ENCODE data around the gene EFCAB6. TPM values are rescaled to one million over a fixed set of nuclear protein-coding genes. Genes with fewer than 3 reads are reported as not detected.

The EFCAB6 gene
- total RNA-seq, 1 donor from 2014 or later, result 1.1 TPM

DNA sequence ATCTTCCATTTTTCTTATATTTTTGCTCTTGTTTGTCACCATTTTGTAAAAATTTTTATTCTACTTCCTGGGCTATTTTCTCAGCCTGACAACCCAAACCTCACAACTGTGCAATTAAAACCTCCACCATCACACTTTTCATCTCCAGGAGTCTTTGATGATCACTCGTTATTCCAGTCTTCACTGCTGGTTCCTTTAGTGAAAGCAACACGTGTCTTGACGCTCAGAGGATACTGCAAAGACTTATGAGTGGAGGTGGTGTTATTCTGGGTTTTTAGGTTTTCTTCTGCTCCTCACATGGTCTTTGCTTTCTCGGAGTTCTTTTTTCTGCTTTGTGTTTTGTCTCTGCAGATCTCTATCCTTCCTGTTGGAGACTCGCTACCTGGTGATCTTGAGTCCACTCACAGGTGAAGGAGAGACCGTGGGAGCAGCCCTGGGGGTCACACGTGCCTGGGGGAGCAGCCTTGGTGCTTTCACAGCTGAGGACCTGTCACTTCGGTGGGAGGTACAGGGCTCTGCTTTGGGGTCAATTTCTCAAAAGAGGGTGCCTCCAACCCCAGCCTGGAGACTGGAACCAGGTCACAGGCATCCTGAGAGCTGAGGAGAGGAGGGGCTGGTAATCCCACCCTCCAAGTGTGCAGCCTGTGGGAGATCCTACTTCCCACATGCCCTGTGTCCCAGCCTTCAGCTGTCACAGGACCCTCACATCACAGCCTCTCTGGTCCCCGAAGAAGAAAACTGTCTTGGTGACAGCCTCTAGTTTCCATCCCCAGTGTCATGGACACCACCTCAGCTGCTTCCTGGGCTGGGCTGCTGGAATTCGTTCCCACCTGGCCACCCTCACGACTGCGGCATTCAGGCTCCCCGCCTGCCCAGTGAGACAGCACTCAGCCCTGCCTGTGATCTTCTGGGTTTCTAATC is 39.2 kb upstream of the EFCAB6 start:
- H3K27me3 Mint-ChIP-seq (ENCODE audit: low read depth), result peaks cover 28% of the 10 kb centered on the region
- peaks cover 1% of the 10 kb centered on the region for H3K36me3 Mint-ChIP-seq (ENCODE audit: low read depth)
- H3K27ac Mint-ChIP-seq (ENCODE audit: unreplicated experiment), result no peak overlapping the region
- DNase-seq (ENCODE audit: low spot score), result peak; percentile 44
- H3K4me3 Mint-ChIP-seq (ENCODE audit: unreplicated experiment), result no peak overlapping the region
- H3K9me3 Mint-ChIP-seq (ENCODE audit: low read depth), result peaks cover 1% of the 10 kb centered on the region
- TF ChIP-seq, protein P1, sequence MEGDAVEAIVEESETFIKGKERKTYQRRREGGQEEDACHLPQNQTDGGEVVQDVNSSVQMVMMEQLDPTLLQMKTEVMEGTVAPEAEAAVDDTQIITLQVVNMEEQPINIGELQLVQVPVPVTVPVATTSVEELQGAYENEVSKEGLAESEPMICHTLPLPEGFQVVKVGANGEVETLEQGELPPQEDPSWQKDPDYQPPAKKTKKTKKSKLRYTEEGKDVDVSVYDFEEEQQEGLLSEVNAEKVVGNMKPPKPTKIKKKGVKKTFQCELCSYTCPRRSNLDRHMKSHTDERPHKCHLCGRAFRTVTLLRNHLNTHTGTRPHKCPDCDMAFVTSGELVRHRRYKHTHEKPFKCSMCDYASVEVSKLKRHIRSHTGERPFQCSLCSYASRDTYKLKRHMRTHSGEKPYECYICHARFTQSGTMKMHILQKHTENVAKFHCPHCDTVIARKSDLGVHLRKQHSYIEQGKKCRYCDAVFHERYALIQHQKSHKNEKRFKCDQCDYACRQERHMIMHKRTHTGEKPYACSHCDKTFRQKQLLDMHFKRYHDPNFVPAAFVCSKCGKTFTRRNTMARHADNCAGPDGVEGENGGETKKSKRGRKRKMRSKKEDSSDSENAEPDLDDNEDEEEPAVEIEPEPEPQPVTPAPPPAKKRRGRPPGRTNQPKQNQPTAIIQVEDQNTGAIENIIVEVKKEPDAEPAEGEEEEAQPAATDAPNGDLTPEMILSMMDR (IDR thresholded peaks at IDR 0.05), result no peak
- H3K4me1 Mint-ChIP-seq (ENCODE audit: low read depth), result no peaks in the 10 kb centered on the region

DNA sequence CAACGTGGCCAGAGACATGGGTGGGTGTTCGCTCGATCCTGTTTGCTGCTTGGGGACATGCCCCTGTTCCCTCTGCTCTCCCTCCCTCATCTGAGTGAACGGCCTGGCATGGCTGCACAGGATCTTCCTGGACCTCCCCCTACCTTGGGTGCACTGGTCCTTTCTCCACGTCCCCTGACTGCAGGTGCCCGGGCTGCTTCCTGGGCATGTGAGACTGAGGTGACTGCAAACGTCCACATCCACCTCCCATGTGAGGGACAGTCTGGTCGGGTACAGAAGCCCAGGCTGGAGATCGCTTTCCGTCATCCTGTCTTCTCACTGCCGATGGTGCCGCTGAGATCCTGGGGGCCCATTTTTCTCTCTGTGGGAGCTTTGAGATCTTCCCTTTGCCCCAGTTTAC is 38.4 kb upstream of the EFCAB6 start:
- Mint-ChIP-seq H3K4me3 (ENCODE audit: unreplicated experiment) (no peak overlapping the region), H3K4me1 (ENCODE audit: low read depth) (no peaks in the 10 kb centered on the region), H3K9me3 (ENCODE audit: low read depth) (no peaks in the 10 kb centered on the region), H3K27ac (ENCODE audit: unreplicated experiment) (no peak overlapping the region), H3K27me3 (ENCODE audit: low read depth) (peaks cover 28% of the 10 kb centered on the region), H3K36me3 (ENCODE audit: low read depth) (peaks cover 1% of the 10 kb centered on the region)
- TF ChIP-seq, protein P1 (IDR thresholded peaks at IDR 0.05), result no peak
- peak; percentile 58 for DNase-seq (ENCODE audit: low spot score)

DNA sequence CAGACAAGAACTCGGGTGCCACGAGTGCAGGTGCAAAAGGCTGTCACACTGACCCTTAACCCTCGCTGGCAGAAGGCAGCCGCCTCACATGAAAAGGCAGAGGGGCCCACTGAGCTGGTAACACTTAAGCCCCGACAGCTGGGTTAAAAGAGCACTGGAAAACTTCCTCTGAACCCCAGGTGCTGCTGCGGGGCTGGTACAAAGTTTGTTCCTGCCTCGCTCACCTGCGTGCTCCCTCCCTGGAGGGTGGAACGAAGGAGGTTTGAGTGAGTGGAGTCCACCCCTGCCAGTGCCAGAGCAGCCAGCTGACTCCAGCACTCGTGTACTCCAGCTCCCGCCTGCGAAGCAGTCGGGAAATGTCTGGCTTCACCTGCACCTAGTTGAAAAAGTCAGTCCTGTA is 37.6 kb upstream of the EFCAB6 start:
- H3K27ac Mint-ChIP-seq (ENCODE audit: unreplicated experiment), result no peak overlapping the region
- H3K4me3 Mint-ChIP-seq (ENCODE audit: unreplicated experiment), result no peak overlapping the region
- H3K36me3 Mint-ChIP-seq (ENCODE audit: low read depth), result peaks cover 1% of the 10 kb centered on the region
- H3K9me3 Mint-ChIP-seq (ENCODE audit: low read depth), result no peaks in the 10 kb centered on the region
- no peaks in the 10 kb centered on the region for H3K4me1 Mint-ChIP-seq (ENCODE audit: low read depth)
- TF ChIP-seq, protein P1 (IDR thresholded peaks at IDR 0.05), result no peak
- DNase-seq (ENCODE audit: low spot score), result peak; percentile 40
- H3K27me3 Mint-ChIP-seq (ENCODE audit: low read depth), result peaks cover 29% of the 10 kb centered on the region

DNA sequence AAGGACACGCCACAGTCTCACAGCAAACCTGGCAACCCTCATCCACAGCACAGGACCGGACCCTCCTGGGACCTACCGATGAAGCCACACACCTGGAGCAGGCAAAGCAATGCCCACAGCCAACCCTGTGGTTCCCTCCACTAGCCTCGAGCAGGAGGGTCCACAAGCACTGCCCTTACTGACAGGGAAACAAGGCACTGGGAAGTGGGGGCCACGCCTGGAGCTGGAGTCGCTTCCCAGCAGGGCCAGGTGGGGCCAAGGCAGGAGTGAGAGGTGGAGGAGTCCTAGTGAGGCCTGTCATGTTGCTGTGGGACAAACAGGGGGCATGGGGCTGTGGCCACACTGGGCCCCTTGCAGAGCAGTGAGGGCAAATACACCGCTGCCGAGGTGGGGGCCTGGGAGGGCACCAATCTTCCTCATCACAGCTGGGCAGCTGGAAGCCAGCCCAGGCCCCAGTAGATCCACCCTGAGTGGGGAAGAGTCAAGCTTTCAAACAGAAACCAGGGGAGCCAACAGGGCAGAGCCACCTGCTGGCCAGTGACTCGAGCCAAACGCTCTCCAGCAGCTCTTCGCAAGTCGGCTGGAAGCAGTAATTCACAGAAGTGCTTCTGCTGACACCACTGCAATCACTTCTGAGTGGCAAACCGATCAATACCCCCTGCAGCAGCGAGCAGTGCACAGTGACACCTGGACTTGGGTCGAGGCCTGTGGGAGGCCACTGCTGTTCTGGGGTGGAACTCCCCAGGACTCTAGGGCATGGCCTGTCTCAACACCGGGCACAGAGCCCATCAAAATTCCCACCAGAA is 36.5 kb upstream of the EFCAB6 start:
- Mint-ChIP-seq H3K36me3 (ENCODE audit: low read depth) (peaks cover 1% of the 10 kb centered on the region), H3K4me1 (ENCODE audit: low read depth) (no peaks in the 10 kb centered on the region), H3K27ac (ENCODE audit: unreplicated experiment) (no peak overlapping the region), H3K9me3 (ENCODE audit: low read depth) (no peaks in the 10 kb centered on the region), H3K27me3 (ENCODE audit: low read depth) (peaks cover 29% of the 10 kb centered on the region), H3K4me3 (ENCODE audit: unreplicated experiment) (no peak overlapping the region)
- peak; percentile 68 for DNase-seq (ENCODE audit: low spot score)
- TF ChIP-seq, protein P1 (IDR thresholded peaks at IDR 0.05), result peak; percentile 69

Data from chondrocyte (in vitro differentiated cells).